NCI-H1694 (cell line): Measurements from ENCODE around the gene EPS15.
"Not testable (repeated sequence)": the region's sequence is repeated elsewhere in the genome, so short reads cannot be mapped to it uniquely, and the experiment has no call there.

Source experiments
- DNase-seq: peaks from one replicate; lab custom pipeline; 2025; lab: John Stamatoyannopoulos, UW

The EPS15 gene

GRCh38 chr1:51464828-51465227 lies 54.2 kb downstream of the EPS15 start:
- no peak for DNase-seq

GRCh38 chr1:51463561-51463960 lies 55.5 kb downstream of the EPS15 start:
- no peak for DNase-seq

GRCh38 chr1:51462289-51462688 lies 56.8 kb downstream of the EPS15 start:
- DNase-seq = not testable (repeated sequence)

GRCh38 chr1:51454554-51454953 lies 64.5 kb downstream of the EPS15 start:
- DNase-seq = no peak

GRCh38 chr1:51453010-51453409 lies 66.1 kb downstream of the EPS15 start:
- DNase-seq = no peak

- not testable (repeated sequence) for DNase-seq
Observed at GRCh38 chr1:51448844-51449454, 70.1 kb downstream of the EPS15 start.

GRCh38 chr1:51445351-51446090 lies 73.5 kb downstream of the EPS15 start:
- DNase-seq = no peak

- DNase-seq = no peak
Observed at GRCh38 chr1:51444534-51445192, 74.4 kb downstream of the EPS15 start.

- DNase-seq = no peak
Observed at GRCh38 chr1:51444096-51444495, 75.0 kb downstream of the EPS15 start.

GRCh38 chr1:51443555-51443954 lies 75.5 kb downstream of the EPS15 start:
- no peak for DNase-seq

GRCh38 chr1:51442616-51443015 lies 76.5 kb downstream of the EPS15 start:
- DNase-seq = no peak

GRCh38 chr1:51442198-51442597 lies 76.9 kb downstream of the EPS15 start:
- no peak for DNase-seq

- DNase-seq = no peak
Observed at GRCh38 chr1:51439895-51440294, 79.2 kb downstream of the EPS15 start.

- DNase-seq = no peak
Observed at GRCh38 chr1:51439053-51439452, 80.0 kb downstream of the EPS15 start.

- not testable (repeated sequence) for DNase-seq
Observed at GRCh38 chr1:51437391-51437790, 81.7 kb downstream of the EPS15 start.

GRCh38 chr1:51435878-51436277 lies 83.2 kb downstream of the EPS15 start:
- no peak for DNase-seq

- DNase-seq = no peak
Observed at GRCh38 chr1:51433972-51434510, 85.0 kb downstream of the EPS15 start.

GRCh38 chr1:51433269-51433971 lies 85.6 kb downstream of the EPS15 start:
- no peak for DNase-seq

GRCh38 chr1:51432146-51432545 lies 86.9 kb downstream of the EPS15 start:
- no peak for DNase-seq

- DNase-seq = no peak
Observed at GRCh38 chr1:51427438-51427837, 91.6 kb downstream of the EPS15 start.

- no peak for DNase-seq
Observed at GRCh38 chr1:51425955-51426354, 93.1 kb downstream of the EPS15 start.

- no peak for DNase-seq
Observed at GRCh38 chr1:51425273-51425672, 93.8 kb downstream of the EPS15 start.
